ENCODE results near the gene SERPINA1.

- TF ChIP-seq CTCF (IDR thresholded peaks at IDR 0.05; ENCODE audit: borderline replicate concordance, extremely low read depth, low read length, poor library complexity, severe bottlenecking) (no peak), EZH2 (IDR thresholded peaks at IDR 0.05; ENCODE audit: borderline replicate concordance, low read depth, low read length, severe bottlenecking) (no peak)
Measured at GRCh38 chr14:94393474-94393873, 5.1 kb upstream of the SERPINA1 start.

Data from DND-41 (cell line).